Right ventricle myocardium inferior (tissue), 1 donor: ENCODE results near the gene SNX10. TPM values are rescaled to one million over a fixed set of nuclear protein-coding genes. Genes with fewer than 3 reads are reported as not detected.
A peak's percentile ranks its signal among the peaks of the same experiment; 100 is the strongest.
"Not testable (repeated sequence)": the region's sequence is repeated elsewhere in the genome, so short reads cannot be mapped to it uniquely, and the experiment has no call there.

Experiments used
- ATAC-seq: fragments of 200-7000 bp; cut with Tn5 transposase; one replicate; pipeline ENCODE4 v1.9.1; 2020; ENCODE audit warnings: mild to moderate bottlenecking, moderate library complexity
- DNase-seq: peaks from one replicate; pipeline ENCODE4 v3.0.0; 2021; ENCODE audit errors: missing footprints
- intact Hi-C: fragments of 100-400 bp; cut with DNase I; formaldehyde crosslinking; loops from one replicate; pipeline ENCODE4 v1.11.0; 2022
- long read RNA-seq: library from polyadenylated mRNA; unstranded; transcript quantifications from one replicate; pipeline ENCODE4 v2.0.0, GENCODE V29; 2021
- total RNA-seq: library from RNA; stranded (reverse); fragmentation: NEBNext Ultra II Directional; extraction: Animal tissue kit (Norgen Biotek cat#: 25700); gene quantifications from one replicate; pipeline ENCODE4 v1.2.1, GENCODE V29; 2021
- donor health status: DM: no; HTN: yes; CAD: no; lungs with severe emphysema.

Gene SNX10
- total RNA-seq = 1.9 TPM
- long read RNA-seq = 0 reads

GRCh38 chr7:26291699-26292538 is at the start of gene SNX10:
Gene SNX10 (plus strand): TSS chr7:26291862. CDS start chr7:26346443, 54,581 bp downstream.
- ATAC-seq (peak; percentile 42), DNase-seq (peak; percentile 88)
- intact Hi-C loops = no loop called here

- no peak for ATAC-seq
- DNase-seq = no peak
- intact Hi-C loops = no loop called here
These were observed 46.5 kb upstream of the SNX10 start for GRCh38 chr7:26245150-26245549.

- no peak for ATAC-seq
- DNase-seq = no peak
These were observed 41.4 kb upstream of the SNX10 start for GRCh38 chr7:26250239-26250638.

GRCh38 chr7:26261866-26262265 is 29.8 kb upstream of the SNX10 start:
- intact Hi-C loops, DNase-seq: not testable (repeated sequence)

More at GRCh38 chr7:26250239-26250638, 41.4 kb upstream of the SNX10 start:
- intact Hi-C loops = no loop called here

GRCh38 chr7:26265065-26265464 is 26.6 kb upstream of the SNX10 start:
- DNase-seq (no peak), ATAC-seq (no peak)
- intact Hi-C loops = no loop called here

More at GRCh38 chr7:26261866-26262265, 29.8 kb upstream of the SNX10 start:
- ATAC-seq = not testable (repeated sequence)

GRCh38 chr7:26265499-26266075 is 26.1 kb upstream of the SNX10 start:
- no peak for DNase-seq
- no peak for ATAC-seq
- intact Hi-C loops = no loop called here

- intact Hi-C loops = no loop called here
- no peak for ATAC-seq
- DNase-seq = no peak
These were observed 24.0 kb upstream of the SNX10 start for GRCh38 chr7:26267601-26268166.

GRCh38 chr7:26275213-26275612 is 16.4 kb upstream of the SNX10 start:
- intact Hi-C loops = no loop called here
- no peak for ATAC-seq
- DNase-seq = no peak

- intact Hi-C loops = no loop called here
- no peak for ATAC-seq
These were observed 12.9 kb upstream of the SNX10 start for GRCh38 chr7:26278770-26279169.

GRCh38 chr7:26279405-26279804 is 12.3 kb upstream of the SNX10 start:
- DNase-seq (no peak), ATAC-seq (no peak)
- intact Hi-C loops = no loop called here

More at GRCh38 chr7:26278770-26279169, 12.9 kb upstream of the SNX10 start:
- no peak for DNase-seq

- ATAC-seq (no peak), DNase-seq (no peak)
- intact Hi-C loops = no loop called here
These were observed 11.6 kb upstream of the SNX10 start for GRCh38 chr7:26280097-26280496.

GRCh38 chr7:26280723-26281122 is 10.9 kb upstream of the SNX10 start:
- ATAC-seq = no peak
- no peak for DNase-seq
- intact Hi-C loops = no loop called here

- intact Hi-C loops = no loop called here
- DNase-seq = no peak
These were observed 7.2 kb upstream of the SNX10 start for GRCh38 chr7:26284477-26284876.

GRCh38 chr7:26284995-26285632 is 6.5 kb upstream of the SNX10 start:
- DNase-seq (no peak), ATAC-seq (no peak)
- intact Hi-C loops = no loop called here

More at GRCh38 chr7:26284477-26284876, 7.2 kb upstream of the SNX10 start:
- no peak for ATAC-seq

- intact Hi-C loops = no loop called here
- DNase-seq (no peak), ATAC-seq (no peak)
These were observed 5.5 kb upstream of the SNX10 start for GRCh38 chr7:26286157-26286556.

- DNase-seq, intact Hi-C loops: not testable (repeated sequence)
- ATAC-seq = peak; percentile 34
These were observed 3.5 kb upstream of the SNX10 start for GRCh38 chr7:26288126-26288525.

GRCh38 chr7:26291251-26291650 is 411 bp upstream of the SNX10 start:
- DNase-seq (no peak), ATAC-seq (no peak)
- intact Hi-C loops = no loop called here

- intact Hi-C loops = no loop called here
- ATAC-seq (no peak), DNase-seq (no peak)
These were observed 1.3 kb downstream of the SNX10 start for GRCh38 chr7:26292768-26293560.
